Measurements from ENCODE around the gene ATG10.

The ATG10 gene

GRCh38 chr5:82225525-82226172 is 253.8 kb downstream of the ATG10 start:
- H3K27ac ChIP-seq (ENCODE audit: poor library complexity, severe bottlenecking): no peak overlapping the region
- no peak overlapping the region for H3K4me3 ChIP-seq (ENCODE audit: severe bottlenecking)
- H3K9me3 ChIP-seq (ENCODE audit: severe bottlenecking): no peaks in the 10 kb centered on the region
- no peaks in the 10 kb centered on the region for H3K27me3 ChIP-seq (ENCODE audit: insufficient read depth, poor library complexity, severe bottlenecking)
- DNase-seq (ENCODE audit: low spot score): no peak
- no peaks in the 10 kb centered on the region for H3K4me1 ChIP-seq (ENCODE audit: insufficient read depth, poor library complexity, severe bottlenecking)
- no peaks in the 10 kb centered on the region for H3K36me3 ChIP-seq (ENCODE audit: low read depth)
- TF ChIP-seq CTCF (IDR thresholded peaks at IDR 0.05; ENCODE audit: poor library complexity, severe bottlenecking): peak; percentile 98
- peak; percentile 90 for ATAC-seq (ENCODE audit: low read depth)

GRCh38 chr5:82234885-82235284 is 263.1 kb downstream of the ATG10 start:
- no peak for TF ChIP-seq CTCF (IDR thresholded peaks at IDR 0.05; ENCODE audit: poor library complexity, severe bottlenecking)
- Histone ChIP-seq H3K36me3 (ENCODE audit: low read depth) (no peaks in the 10 kb centered on the region), H3K4me1 (ENCODE audit: insufficient read depth, poor library complexity, severe bottlenecking) (no peaks in the 10 kb centered on the region), H3K4me3 (ENCODE audit: severe bottlenecking) (no peak overlapping the region), H3K27ac (ENCODE audit: poor library complexity, severe bottlenecking) (no peak overlapping the region), H3K9me3 (ENCODE audit: severe bottlenecking) (no peaks in the 10 kb centered on the region), H3K27me3 (ENCODE audit: insufficient read depth, poor library complexity, severe bottlenecking) (no peaks in the 10 kb centered on the region)
- ATAC-seq (ENCODE audit: low read depth): peak; percentile 72; the same call in 2 of the 3 replicates
- no peak for DNase-seq (ENCODE audit: low spot score)

GRCh38 chr5:82244151-82244550 is 272.3 kb downstream of the ATG10 start:
- Histone ChIP-seq H3K27me3 (ENCODE audit: insufficient read depth, poor library complexity, severe bottlenecking) (no peaks in the 10 kb centered on the region), H3K9me3 (ENCODE audit: severe bottlenecking) (peaks cover 9% of the 10 kb centered on the region), H3K4me3 (ENCODE audit: severe bottlenecking) (no peak overlapping the region), H3K27ac (ENCODE audit: poor library complexity, severe bottlenecking) (no peak overlapping the region), H3K36me3 (ENCODE audit: low read depth) (no peaks in the 10 kb centered on the region), H3K4me1 (ENCODE audit: insufficient read depth, poor library complexity, severe bottlenecking) (no peaks in the 10 kb centered on the region)
- ATAC-seq (ENCODE audit: low read depth) (no peak), DNase-seq (ENCODE audit: low spot score) (no peak)
- TF ChIP-seq CTCF (IDR thresholded peaks at IDR 0.05; ENCODE audit: poor library complexity, severe bottlenecking): no peak

GRCh38 chr5:82244854-82245635 is 273.2 kb downstream of the ATG10 start:
- Histone ChIP-seq H3K27me3 (ENCODE audit: insufficient read depth, poor library complexity, severe bottlenecking) (no peaks in the 10 kb centered on the region), H3K4me1 (ENCODE audit: insufficient read depth, poor library complexity, severe bottlenecking) (no peaks in the 10 kb centered on the region), H3K27ac (ENCODE audit: poor library complexity, severe bottlenecking) (no peak overlapping the region), H3K36me3 (ENCODE audit: low read depth) (no peaks in the 10 kb centered on the region), H3K4me3 (ENCODE audit: severe bottlenecking) (no peak overlapping the region), H3K9me3 (ENCODE audit: severe bottlenecking) (peaks cover 9% of the 10 kb centered on the region)
- DNase-seq (ENCODE audit: low spot score) (no peak), ATAC-seq (ENCODE audit: low read depth) (no peak)
- TF ChIP-seq CTCF (IDR thresholded peaks at IDR 0.05; ENCODE audit: poor library complexity, severe bottlenecking): no peak

Data from RWPE2 (cell line).